Measurements from ENCODE around the gene PTBP1. TPM values are rescaled to one million over a fixed set of nuclear protein-coding genes. Genes with fewer than 3 reads are reported as not detected.

PTBP1 gene
- polyA plus RNA-seq, 3 donors, result 62.4 to 117 (median 81.6) TPM

- Histone ChIP-seq H3K9me3 (replicated peaks in 1 of 2; ENCODE audit: control insufficient read depth in 1 of 2, insufficient read depth in 1 of 2, low read length in 2 of 2) (no peaks in the 10 kb centered on the region), H3K79me2 (ENCODE audit: insufficient read depth, low read length) (peaks cover 16% of the 10 kb centered on the region), H3K27ac (ENCODE audit: low read depth in 1 of 2, low read length in 2 of 2) (no peak overlapping the region), H4K20me1 (ENCODE audit: insufficient read depth, low read length) (peaks cover 10% of the 10 kb centered on the region), H3K27me3 (ENCODE audit: control insufficient read depth in 2 of 2, insufficient read depth in 2 of 2, low read length in 2 of 2) (no peaks in the 10 kb centered on the region), H3K4me1 (ENCODE audit: control insufficient read depth in 1 of 2, insufficient read depth in 2 of 2, low read length in 2 of 2) (peaks cover 25 to 27% of the 10 kb centered on the region in 2 donors), H3K36me3 (replicated peaks in 1 of 2; ENCODE audit: control insufficient read depth in 1 of 2, insufficient read depth in 2 of 2, low read length in 2 of 2) (no peaks in the 10 kb centered on the region), H3K4me3 (replicated peaks in 1 of 3; ENCODE audit: low read depth in 2 of 3, low read length in 3 of 3) (no peak overlapping the region), H2AFZ (ENCODE audit: insufficient read depth, low read depth, low read length, poor library complexity, severe bottlenecking) (no peak overlapping the region), H3K9ac (ENCODE audit: insufficient read depth, low read length, poor library complexity, severe bottlenecking) (no peak overlapping the region), H3K4me2 (replicated peaks; ENCODE audit: extremely low read depth, low read length, poor library complexity, severe bottlenecking) (no peak overlapping the region)
- WGBS (ENCODE audit: insufficient coverage), result 92% methylated on average over 2 of the region's 12 CpGs
- intact Hi-C loops (cut with micrococcal nuclease), result no loop called here
- Mint-ChIP-seq H3K27ac (no peak overlapping the region), H3K27me3 (ENCODE audit: low read depth in 3 of 3) (peaks cover 4 to 6% (median 5%) of the 10 kb centered on the region in 3 donors), H3K36me3 (peaks cover 0 to 2% of the 10 kb centered on the region in 2 donors), H3K4me3 (no peak overlapping the region), H3K4me1 (peaks cover 15% of the 10 kb centered on the region), H3K9me3 (peaks cover 0 to 2% (median 0%) of the 10 kb centered on the region in 7 donors)
- no peak for DNase-seq
- TF ChIP-seq CTCF (IDR thresholded peaks at IDR 0.05), result no peak
These were observed 3.4 kb upstream of the PTBP1 start for GRCh38 chr19:793806-794205.

GRCh38 chr19:795073-795611, 2.1 kb upstream of the PTBP1 start:
- Mint-ChIP-seq H3K4me3 (no peak overlapping the region), H3K27me3 (ENCODE audit: low read depth in 3 of 3) (peaks cover 0 to 3% (median 1%) of the 10 kb centered on the region in 3 donors), H3K27ac (peak overlapping the region in 1 of 7 donors; percentile 8), H3K9me3 (peaks cover 0 to 1% (median 0%) of the 10 kb centered on the region in 7 donors), H3K36me3 (peaks cover 2 to 6% of the 10 kb centered on the region in 2 donors), H3K4me1 (peaks cover 17% of the 10 kb centered on the region)
- no peak overlapping the region for H3K27ac ChIP-seq (ENCODE audit: low read depth in 1 of 2, low read length in 2 of 2)
- H4K20me1 ChIP-seq (ENCODE audit: insufficient read depth, low read length), result peaks cover 23% of the 10 kb centered on the region
- H3K36me3 ChIP-seq (replicated peaks in 1 of 2; ENCODE audit: control insufficient read depth in 1 of 2, insufficient read depth in 2 of 2, low read length in 2 of 2), result peaks cover 1% of the 10 kb centered on the region in 2 donors
- no peak for TF ChIP-seq CTCF (IDR thresholded peaks at IDR 0.05)
- no peaks in the 10 kb centered on the region for H3K27me3 ChIP-seq (ENCODE audit: control insufficient read depth in 2 of 2, insufficient read depth in 2 of 2, low read length in 2 of 2)
- no peaks in the 10 kb centered on the region for H3K9me3 ChIP-seq (replicated peaks in 1 of 2; ENCODE audit: control insufficient read depth in 1 of 2, insufficient read depth in 1 of 2, low read length in 2 of 2)
- intact Hi-C loops (cut with micrococcal nuclease), result loop anchor here in 1 of 2 donors (5.0 kb wide), 1 partner anchor 133 kb away; the partner anchor contains the start of gene RNF126
- H2AFZ ChIP-seq (ENCODE audit: insufficient read depth, low read depth, low read length, poor library complexity, severe bottlenecking), result no peak overlapping the region
- H3K4me3 ChIP-seq (replicated peaks in 1 of 3; ENCODE audit: low read depth in 2 of 3, low read length in 3 of 3), result no peak overlapping the region
- H3K4me2 ChIP-seq (replicated peaks; ENCODE audit: extremely low read depth, low read length, poor library complexity, severe bottlenecking), result no peak overlapping the region
- 97% methylated on average over 19 of the region's 28 CpGs for WGBS (ENCODE audit: insufficient coverage)
- peaks cover 26 to 29% of the 10 kb centered on the region in 2 donors for H3K4me1 ChIP-seq (ENCODE audit: control insufficient read depth in 1 of 2, insufficient read depth in 2 of 2, low read length in 2 of 2)
- no peak for DNase-seq
- H3K79me2 ChIP-seq (ENCODE audit: insufficient read depth, low read length), result peaks cover 29% of the 10 kb centered on the region
- no peak overlapping the region for H3K9ac ChIP-seq (ENCODE audit: insufficient read depth, low read length, poor library complexity, severe bottlenecking)
